Right lobe of liver (tissue), 4 donors: ENCODE data around the gene SYT3.

Experiments used
- CTCF ChIP-seq, 4 donors: fragments of 200-600 bp in 3 of 4; fragments of 450-650 bp in 1 of 4; IDR thresholded peaks; one replicate each; pipeline versions ENCODE4 v1.5.1 to v1.8.0; 2016 to 2022; ENCODE audit warnings: antibody characterized with exemption in 4 of 4, mild to moderate bottlenecking in 2 of 4
- POLR2A ChIP-seq: fragments of 450-650 bp; IDR thresholded peaks from one replicate; pipeline ENCODE4 v1.6.1; 2017; ENCODE audit warnings: antibody characterized with exemption, mild to moderate bottlenecking
- donor health status: DM: no; HTN: no; CAD: no.
- donor health status: DM: no; HTN: no; CAD: no.
- donor health status: DM: no; HTN: yes; CAD: no.

GRCh38 chr19:50629801-50630200 lies 9.9 kb downstream of the SYT3 start:
- TF ChIP-seq CTCF (IDR thresholded peaks at IDR 0.05) = no peak
- TF ChIP-seq POLR2A = no peak
